GM18499 (cell line): ENCODE results near the gene CHAD.

Experiments
- ATAC-seq: cut with Tn5 transposase; IDR thresholded peaks from one replicate; pipeline ENCODE4 v1.9.1; 2021; ENCODE audit warnings: moderate number of reproducible peaks; ENCODE audit not compliant: insufficient read depth, unreplicated experiment

CHAD gene

DNA sequence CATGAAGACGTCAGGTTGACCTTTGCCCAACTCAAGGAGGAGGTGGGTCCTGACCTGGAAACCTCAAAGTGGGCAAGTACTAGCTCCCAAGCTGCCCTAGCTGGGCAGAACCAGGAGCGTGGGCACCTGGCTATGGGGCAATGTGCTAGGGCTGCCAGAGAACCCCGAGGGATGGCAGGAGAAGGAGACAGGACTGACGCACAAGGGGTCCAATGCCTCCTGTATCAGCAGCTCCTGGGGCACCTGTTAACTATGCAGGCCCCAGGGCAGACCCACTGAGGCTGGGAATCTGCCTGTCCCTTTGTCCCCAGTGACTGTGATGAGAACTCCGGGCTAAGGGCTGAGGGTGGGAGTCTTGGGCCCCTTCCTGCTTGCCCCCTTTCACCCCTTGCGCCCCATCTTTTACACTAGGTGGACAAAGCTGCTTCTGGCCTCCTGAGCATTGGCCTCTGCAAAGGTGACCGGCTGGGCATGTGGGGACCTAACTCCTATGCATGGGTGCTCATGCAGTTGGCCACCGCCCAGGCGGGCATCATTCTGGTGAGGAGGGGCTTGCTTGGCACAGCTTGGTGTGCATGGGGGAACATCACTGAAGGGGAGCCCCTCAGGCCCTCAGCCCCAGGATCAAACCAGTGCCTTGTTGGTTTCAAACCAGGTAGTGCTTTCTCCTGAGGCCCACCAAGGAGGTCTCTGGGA is 7.7 kb downstream of the CHAD start:
- no peak for ATAC-seq

DNA sequence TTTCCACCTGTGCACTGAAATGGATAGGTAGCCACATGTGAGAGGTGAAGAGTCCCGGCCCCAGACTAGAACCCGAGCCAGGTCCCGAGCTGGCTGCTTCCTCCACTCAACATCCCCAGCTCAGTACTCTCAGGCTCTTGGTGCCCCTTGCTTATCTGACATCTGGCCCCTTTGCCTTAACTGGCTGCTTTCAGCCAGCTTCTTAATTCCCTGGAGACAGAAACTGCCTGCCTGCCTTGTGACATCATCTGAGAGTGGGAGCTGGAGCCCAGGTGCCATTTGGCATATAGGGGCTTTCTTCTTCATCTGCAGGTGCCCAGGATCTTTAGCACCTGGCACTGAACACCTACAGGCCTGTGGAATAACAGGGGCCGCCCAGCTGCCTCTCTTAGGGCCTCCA is 8.9 kb downstream of the CHAD start:
- no peak for ATAC-seq

DNA sequence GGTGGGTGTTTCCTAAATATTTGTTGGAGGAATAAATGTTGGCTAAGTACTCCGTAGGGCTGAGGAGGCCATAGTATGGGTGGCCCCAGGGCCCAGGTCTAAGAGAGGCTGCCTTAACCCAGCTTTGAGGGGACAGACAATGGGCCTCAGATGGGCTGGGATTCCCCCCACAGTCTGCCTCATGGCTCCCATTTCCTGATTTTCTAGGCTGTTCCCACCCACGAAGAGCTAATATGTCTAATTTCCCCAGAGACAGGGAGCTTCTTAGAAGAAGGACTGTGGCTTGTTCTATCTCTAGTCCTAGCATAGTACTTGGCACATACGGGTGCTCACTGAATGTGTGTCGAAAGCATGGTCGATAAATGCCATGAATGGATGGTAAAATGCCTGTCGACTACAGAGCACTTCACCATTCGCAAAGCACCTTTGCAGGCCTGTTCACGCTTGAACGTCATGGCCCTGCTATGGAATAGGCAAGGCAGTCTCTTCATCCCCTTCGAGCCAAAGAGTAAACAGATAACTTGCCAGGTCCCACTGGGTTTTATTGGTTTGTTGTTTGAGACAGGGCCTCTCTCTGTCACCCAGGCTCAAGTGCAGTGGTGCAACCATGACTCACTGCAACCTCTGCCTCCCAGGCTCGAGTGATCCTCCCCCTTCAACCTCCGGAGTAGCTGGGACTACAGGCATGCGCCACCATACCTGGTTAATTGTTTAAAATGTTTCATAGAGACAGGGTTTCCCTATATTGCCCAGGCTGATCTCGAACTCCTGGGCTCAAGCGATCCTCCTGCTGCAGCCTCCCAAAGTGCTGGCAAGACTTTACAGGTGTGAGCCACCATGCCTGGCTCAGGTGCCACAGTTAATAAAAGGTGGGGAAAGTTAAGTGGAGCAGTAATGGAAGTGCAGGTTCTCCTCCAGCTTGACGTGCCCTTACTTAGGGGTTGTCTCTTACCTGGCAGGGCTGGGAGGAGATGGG is 9.7 kb downstream of the CHAD start:
- ATAC-seq = no peak

DNA sequence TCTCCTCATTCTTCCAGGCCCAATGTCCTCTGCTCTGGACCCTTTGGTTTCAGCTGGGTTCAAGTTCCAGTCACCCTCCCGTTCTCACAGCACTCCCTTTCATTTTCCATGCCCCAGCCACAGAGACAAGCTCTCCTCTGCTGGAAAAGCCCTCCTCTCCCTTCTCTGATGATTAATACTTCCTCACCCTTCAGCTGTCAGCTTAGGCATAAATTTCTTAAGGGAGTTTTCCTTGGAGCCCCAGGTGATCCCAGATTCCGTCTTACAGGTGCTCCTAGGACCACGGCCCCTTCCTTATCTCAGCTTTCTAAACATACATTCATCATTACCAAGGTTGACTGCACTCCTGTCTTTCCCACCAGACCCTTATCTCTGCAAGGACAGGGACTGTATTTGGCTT is 10.4 kb downstream of the CHAD start:
- ATAC-seq = no peak

DNA sequence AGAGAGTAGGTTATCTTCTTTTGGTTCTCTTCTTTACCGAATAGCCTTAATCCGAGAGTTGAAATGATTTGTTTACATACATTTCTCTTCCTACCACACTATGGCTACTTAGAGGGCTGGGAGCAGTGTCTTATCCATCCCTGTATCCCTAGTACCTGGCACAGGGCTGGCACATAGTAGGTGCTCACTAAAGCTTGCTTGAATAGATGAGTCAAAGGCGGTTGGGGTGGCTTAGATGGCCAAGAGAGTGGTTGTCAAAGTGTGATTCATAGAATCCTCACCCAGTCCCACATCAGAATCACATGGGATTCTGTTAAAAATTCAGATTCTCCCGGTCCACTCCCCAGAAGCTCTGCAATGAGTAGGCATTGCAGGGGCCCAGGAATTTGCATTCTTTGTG is 11.1 kb downstream of the CHAD start:
- no peak for ATAC-seq

DNA sequence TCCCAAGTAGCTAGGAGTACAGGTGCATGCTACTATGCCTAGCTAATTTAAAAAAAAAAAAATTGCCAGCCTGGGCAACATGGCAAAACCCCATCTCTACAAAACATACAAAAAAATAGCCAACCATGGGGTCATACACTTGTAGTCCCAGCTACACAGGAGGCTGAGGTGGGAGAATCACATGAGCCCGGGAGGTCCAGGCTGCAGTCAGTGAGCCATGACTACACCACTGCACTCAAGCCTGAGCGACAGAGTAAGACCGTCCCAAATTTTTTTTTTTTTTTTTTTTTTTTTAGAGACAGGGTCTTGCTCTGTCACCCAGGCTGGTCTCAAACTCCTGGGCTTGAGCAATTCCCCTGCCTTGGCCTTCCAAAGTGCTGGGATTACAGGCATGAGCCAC is 14.8 kb downstream of the CHAD start:
- ATAC-seq = no peak

DNA sequence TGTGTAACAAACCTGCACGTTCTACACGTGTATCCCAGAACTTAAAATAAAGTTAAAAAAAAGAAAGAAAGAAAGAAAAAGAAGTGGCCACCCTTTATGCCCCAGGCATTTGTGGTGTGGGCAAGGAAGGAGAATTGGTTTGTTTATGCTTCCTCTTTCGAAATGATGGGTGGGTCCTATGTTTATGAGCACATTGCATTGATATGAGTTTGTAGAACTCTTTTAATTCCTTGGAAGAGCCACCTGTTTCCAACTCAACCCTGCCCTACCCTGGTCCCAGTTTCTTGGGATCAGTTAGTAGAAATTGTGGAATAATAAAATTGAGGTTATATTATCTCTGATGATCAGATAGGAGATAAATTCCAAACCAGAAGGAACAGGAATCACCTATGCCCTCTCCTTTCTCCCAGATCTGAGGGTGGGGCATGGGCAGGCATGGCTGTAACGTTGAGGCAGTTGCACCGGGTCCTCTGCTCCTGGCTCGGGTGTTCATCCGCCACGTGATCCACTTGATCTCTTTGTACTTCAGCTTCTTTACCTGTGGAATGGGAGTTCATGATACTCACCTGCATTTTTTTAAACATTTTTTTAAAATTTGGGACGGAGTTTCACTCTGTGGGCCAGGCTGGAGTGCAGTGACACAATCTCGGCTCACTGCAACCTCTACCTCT is 15.9 kb downstream of the CHAD start:
- no peak for ATAC-seq

DNA sequence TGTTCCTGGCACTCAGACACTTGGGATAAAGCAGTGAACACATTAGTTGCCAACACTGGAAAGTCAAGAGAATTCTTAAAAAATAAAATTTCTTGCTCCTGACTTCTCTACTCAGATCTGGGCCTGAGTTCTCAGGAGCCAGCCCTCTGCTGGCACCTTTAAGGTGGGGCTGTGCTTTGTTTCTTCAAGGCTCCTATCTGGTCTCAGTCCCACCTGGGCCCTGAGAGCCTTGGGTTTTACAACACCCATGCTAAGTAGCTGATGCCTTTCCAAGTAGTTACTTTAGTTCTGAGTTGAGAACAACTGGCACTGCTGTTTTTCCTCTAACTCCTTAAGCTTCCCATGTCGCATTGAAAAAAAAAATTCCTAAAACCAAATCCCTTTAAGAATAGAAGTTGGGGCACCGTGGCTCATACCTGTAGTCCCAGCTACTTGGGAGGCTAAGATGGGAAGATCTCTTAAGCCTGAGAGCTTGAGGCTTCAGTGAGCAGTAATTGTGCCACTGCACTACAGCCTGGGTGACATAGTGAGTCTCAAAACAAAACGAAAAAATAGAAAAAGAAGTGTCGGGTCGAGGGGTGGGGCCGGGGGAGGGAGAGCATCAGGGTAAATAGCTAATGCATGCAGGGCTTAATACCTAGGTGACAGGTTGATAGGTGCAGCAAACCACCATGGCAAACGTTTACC is 16.6 kb downstream of the CHAD start:
- ATAC-seq = no peak

DNA sequence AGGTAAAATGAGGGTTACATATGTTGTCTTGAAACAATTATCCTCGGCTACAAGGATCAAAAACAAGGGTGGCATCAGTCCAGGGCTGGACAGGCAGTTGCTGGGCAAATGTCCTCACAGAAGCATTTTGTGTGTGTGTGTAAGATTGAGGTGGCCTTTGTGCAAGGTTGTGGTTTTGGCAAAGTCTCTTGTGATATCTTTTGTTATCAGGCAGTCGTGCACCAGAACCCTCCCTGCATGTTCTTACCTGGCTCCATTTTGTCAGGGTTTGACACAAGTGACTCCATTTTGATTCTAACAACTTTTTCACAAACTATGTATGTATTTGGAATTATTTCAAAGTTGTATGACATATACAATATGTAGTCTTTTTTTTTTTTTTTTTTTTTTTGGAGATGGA is 20.0 kb downstream of the CHAD start:
- ATAC-seq = no peak

DNA sequence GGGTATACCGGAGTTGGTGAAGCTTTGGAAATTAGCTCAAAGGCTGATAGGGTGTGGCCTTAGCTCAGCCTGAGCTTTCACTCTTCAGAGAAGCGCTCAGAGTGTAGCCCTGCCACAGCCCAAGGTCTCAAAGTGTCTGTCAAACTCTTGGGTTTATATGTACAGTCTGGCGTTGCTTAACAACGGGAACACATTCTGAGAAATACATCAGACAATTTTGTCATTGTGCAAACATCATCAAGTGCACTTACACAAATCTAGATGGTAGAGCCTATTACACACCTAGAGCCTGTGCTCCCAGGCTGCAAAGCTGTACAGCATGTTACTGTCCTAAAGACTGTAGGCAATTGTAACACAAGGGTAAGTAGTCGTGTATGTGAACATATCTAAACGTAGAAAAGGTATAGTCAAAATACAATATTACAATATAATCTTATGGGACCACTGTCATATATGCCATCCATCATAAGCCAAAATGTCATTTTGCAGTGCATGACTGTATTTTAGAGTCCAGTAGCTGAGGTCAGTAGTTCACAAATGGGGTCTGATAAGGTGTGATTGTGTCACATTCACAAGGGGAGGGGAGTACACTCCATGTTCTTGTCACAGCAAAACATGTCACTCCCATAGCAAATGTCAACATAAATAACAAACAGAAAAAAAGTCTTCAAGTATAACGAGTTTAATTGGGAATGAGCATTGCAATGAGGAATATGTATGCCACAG is 20.6 kb downstream of the CHAD start:
- no peak for ATAC-seq

DNA sequence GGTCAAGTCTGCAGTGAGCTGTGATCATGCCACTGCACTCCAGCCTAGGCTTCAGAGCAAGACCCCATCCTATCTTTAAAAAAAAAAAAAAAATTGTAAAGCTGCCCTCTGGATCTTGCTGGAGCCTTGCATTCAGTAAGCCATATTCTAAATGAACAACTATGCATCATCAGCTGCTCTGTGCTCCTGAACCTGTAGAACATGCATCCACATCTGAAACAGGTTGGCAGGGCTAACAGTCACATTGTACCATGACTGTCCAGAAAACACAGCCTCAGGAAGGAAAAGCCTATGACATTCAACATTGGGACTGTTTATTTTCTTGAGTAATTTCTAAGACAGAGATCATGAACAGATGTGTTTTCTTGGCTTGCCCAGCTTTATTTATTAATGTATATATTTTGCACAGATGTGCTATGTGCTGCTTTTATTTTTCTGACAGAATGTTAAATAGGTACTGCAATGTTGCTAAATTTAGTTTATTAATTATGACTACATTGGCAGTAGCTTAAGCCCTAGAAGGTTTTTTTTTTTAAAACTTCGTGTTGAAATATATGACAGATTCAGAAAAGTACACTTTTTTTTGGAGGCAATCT is 22.9 kb downstream of the CHAD start:
- no peak for ATAC-seq

DNA sequence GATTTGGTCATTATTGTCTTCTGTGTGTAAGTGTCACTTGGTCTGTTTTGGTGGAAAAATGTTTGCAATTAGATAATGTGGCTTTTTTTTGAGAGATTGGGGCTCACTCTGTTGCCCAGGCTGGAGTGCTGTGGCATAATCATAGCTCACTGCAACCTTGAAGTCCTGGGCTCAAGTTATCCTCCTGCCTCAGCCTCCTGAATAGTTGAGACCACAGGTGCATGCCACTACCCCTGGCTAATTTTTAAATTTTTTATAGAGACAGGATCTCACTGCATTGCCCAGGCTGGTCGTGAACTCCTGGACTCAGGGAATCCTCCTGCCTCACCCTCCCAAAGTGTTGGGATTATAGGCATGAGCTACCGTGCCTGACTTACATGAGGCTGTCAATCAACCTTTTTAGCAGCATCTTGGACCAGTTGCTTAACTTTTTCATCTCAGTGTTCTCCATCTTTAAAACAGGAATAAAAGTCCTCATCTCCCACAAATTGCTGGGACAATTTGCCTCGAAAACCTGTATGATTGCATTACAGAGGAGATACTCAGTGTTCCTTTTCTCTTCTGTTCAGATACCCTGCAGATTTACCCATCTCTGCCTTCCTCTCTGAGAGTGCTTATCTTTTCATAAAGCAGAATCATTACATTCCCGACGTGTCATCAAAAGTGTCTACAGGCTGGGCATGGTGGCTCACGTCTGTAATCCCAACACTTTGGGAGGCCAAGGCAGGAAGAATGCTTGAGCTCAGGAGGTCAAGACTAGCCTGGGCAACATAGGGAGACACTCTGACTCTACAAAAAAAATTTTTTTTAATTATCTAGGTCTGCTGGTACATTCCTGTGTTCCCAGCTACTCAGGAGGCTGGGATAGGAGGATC is 23.6 kb downstream of the CHAD start:
- no peak for ATAC-seq

DNA sequence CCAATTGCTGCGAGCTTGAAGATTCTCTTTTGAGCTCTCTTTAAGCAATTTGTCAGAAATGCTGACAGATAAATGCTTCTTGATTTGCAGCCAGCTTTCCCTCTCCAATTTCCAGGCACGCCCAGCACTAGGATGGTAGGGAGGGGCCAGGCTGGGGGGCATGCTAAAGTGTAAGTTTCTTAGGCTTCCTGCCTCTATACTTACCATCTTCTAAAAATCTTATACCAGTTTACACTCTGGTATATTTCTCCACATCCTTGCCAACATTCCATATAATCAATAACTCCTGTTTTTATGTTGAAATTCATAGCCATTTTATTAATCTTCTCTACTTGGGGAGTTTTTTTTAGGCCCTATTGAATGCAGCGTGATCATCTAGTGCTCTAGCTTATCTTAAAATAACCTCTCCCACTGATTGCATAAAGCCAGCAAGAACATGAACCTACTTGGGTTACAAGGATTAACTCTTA is 25.1 kb downstream of the CHAD start:
- ATAC-seq = no peak

DNA sequence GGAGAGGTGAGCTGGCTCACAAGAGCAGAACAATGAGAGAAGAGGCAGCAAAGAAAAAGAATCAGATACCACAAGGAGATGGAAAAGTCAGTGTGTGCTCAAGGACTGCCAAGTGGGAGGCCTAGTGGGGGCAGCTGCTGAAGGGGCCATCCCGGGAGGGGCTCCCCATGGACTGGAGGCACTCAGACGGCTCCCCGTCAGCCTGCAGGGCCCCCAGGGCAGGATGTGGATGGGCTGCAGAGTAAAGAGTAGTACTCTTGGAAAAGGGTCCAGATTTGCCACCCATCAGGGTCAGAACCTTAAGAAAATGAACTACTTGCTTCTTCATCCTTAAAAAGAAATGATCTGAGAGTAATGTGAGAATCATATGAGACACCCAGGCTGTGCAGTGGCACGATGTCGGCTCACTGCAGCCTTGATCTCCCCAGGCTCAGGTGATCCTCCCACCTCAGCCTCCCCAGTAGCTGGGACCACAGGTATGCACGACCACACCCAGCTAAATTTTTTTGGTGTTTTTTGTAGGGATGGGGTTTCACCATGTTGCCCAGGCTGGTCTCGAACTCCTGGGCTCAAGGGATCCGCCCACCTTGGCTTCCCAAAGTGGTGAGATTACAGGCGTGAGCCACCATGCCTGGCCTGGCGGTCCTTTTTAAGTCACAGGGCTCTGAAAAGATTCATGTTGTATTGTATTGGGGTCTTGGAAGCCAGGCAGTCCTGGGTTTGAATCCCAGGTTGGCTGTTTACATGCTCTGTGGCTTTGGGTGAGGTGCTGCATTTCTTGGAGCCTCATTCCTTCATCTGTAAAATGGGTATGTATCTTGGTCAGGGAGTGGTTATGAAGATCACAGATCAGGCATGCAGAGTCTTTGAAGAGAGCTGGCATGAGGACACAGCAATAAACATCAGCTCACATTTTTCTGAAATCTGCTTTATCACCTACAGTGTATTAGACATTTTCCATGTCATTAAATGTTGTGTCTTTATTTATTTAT is 27.5 kb downstream of the CHAD start:
- ATAC-seq = no peak

DNA sequence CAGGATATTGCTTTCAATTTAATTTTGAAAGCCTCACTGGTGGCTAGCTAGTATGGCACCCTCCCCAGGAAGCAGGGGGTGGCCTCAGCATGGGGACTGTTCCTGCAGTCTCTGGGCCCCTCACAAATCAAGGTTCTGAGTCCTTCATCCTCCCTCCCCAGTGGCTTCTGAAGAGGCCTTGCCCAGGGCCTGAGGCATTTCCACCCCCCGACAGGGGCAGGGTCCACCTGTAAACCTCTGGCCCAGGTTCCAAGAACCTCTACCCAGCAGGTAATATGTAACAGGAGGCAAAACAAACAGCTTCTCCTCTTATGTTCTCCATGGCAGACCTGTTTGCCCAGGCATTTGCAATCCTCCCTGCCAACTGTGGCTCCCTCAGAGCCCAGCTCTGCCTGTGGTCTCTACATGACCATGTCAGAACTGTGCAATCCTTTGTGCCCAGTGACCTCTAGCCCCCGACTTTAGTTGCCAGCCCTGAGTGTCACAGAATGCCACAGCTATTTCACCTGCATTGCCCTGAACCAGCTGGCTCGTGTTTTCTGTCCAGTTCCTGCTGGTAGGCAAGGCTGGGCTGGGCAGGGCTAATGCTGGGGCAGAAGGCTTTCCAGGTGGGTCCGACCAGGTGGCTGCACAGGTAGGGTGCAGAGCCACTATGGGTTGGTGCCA is 28.4 kb downstream of the CHAD start:
- no peak for ATAC-seq

DNA sequence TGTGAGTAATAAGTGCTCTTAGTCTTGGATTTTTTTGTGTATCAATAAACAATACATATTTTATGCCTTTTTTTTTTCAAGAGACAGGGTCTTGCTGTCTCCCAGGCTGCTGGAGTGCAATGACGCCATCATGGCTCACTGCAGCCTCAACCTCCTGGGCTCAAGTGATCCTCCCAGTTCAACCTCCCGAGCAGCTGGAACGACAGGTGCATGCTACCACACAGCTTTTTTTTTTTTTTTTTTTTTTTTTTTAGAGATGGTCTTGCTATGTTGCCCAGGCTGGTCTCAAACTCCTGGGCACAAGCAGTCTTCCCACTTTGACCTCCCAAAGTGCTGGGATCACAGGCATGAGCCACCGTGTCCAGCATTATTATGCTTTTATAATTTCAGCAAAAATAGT is 29.7 kb downstream of the CHAD start:
- no peak for ATAC-seq

DNA sequence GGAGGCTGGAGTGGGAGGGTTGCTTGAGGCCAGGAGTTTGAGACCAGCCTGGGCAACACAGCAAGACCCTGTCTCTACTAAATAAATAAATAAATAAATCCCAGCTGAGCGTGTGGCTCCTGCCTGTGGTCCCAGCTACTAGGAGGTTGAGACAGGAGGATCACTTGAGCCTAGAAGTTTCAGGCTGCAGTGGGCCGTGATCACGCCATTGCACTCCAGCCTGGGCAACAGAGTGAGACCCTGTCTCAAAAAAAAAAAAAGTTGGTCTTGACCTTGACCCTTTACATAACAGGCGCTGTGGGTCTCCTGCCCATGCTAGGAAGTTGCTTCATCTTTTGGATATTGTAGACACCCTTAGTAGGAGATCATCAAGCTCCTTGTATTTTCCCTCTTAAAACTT is 31.3 kb downstream of the CHAD start:
- no peak for ATAC-seq
